ENCODE results near the gene CASP2. TPM values are rescaled to one million over a fixed set of nuclear protein-coding genes. Genes with fewer than 3 reads are reported as not detected.
A peak's percentile ranks its signal among the peaks of the same experiment; 100 is the strongest.

CASP2 gene
- polyA plus RNA-seq, 3 donors, result 7.9 to 30.2 (median 12.2) TPM

GRCh38 chr7:143271240-143271639 lies 16.9 kb upstream of the CASP2 start:
- Histone ChIP-seq H3K9me3 (replicated peaks in 1 of 2; ENCODE audit: control insufficient read depth in 1 of 2, insufficient read depth in 1 of 2, low read length in 2 of 2) (no peaks in the 10 kb centered on the region), H4K20me1 (ENCODE audit: insufficient read depth, low read length) (peaks cover 28% of the 10 kb centered on the region), H3K4me3 (replicated peaks in 1 of 3; ENCODE audit: low read depth in 2 of 3, low read length in 3 of 3) (no peak overlapping the region), H3K9ac (ENCODE audit: insufficient read depth, low read length, poor library complexity, severe bottlenecking) (no peak overlapping the region), H3K27ac (ENCODE audit: low read depth in 1 of 2, low read length in 2 of 2) (no peak overlapping the region), H2AFZ (ENCODE audit: insufficient read depth, low read depth, low read length, poor library complexity, severe bottlenecking) (no peak overlapping the region), H3K36me3 (replicated peaks in 1 of 2; ENCODE audit: control insufficient read depth in 1 of 2, insufficient read depth in 2 of 2, low read length in 2 of 2) (peaks cover 34 to 60% of the 10 kb centered on the region in 2 donors), H3K27me3 (ENCODE audit: control insufficient read depth in 2 of 2, insufficient read depth in 2 of 2, low read length in 2 of 2) (no peaks in the 10 kb centered on the region), H3K79me2 (ENCODE audit: insufficient read depth, low read length) (peaks cover 6% of the 10 kb centered on the region), H3K4me1 (ENCODE audit: control insufficient read depth in 1 of 2, insufficient read depth in 2 of 2, low read length in 2 of 2) (no peaks in the 10 kb centered on the region), H3K4me2 (replicated peaks; ENCODE audit: extremely low read depth, low read length, poor library complexity, severe bottlenecking) (no peak overlapping the region)
- Mint-ChIP-seq H3K27ac (no peak overlapping the region), H3K4me3 (no peak overlapping the region), H3K27me3 (ENCODE audit: low read depth in 3 of 3) (peaks cover 0 to 2% (median 1%) of the 10 kb centered on the region in 3 donors), H3K4me1 (peaks cover 12% of the 10 kb centered on the region), H3K36me3 (peaks cover 45% of the 10 kb centered on the region in 2 donors), H3K9me3 (no peaks in the 10 kb centered on the region)
- intact Hi-C loops (cut with micrococcal nuclease), result no loop called here
- TF ChIP-seq, protein P1, sequence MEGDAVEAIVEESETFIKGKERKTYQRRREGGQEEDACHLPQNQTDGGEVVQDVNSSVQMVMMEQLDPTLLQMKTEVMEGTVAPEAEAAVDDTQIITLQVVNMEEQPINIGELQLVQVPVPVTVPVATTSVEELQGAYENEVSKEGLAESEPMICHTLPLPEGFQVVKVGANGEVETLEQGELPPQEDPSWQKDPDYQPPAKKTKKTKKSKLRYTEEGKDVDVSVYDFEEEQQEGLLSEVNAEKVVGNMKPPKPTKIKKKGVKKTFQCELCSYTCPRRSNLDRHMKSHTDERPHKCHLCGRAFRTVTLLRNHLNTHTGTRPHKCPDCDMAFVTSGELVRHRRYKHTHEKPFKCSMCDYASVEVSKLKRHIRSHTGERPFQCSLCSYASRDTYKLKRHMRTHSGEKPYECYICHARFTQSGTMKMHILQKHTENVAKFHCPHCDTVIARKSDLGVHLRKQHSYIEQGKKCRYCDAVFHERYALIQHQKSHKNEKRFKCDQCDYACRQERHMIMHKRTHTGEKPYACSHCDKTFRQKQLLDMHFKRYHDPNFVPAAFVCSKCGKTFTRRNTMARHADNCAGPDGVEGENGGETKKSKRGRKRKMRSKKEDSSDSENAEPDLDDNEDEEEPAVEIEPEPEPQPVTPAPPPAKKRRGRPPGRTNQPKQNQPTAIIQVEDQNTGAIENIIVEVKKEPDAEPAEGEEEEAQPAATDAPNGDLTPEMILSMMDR (IDR thresholded peaks at IDR 0.05), result no peak
- no peak for DNase-seq
- no CpG with 5 or more reads among the region's 1 CpG for WGBS (ENCODE audit: insufficient coverage)

- peak overlapping the region in 2 of 7 donors; percentile 7 to 41 for H3K27ac Mint-ChIP-seq
Measured at GRCh38 chr7:143272871-143273270, 15.3 kb upstream of the CASP2 start.

More at GRCh38 chr7:143272871-143273270, 15.3 kb upstream of the CASP2 start:
- intact Hi-C loops (cut with micrococcal nuclease), result no loop called here
- DNase-seq, result no peak
- peaks cover 29% of the 10 kb centered on the region in 2 donors for H3K36me3 Mint-ChIP-seq
- no peaks in the 10 kb centered on the region for H3K4me1 ChIP-seq (ENCODE audit: control insufficient read depth in 1 of 2, insufficient read depth in 2 of 2, low read length in 2 of 2)
- H3K27ac ChIP-seq (ENCODE audit: low read depth in 1 of 2, low read length in 2 of 2), result no peak overlapping the region
- peaks cover 22 to 44% of the 10 kb centered on the region in 2 donors for H3K36me3 ChIP-seq (replicated peaks in 1 of 2; ENCODE audit: control insufficient read depth in 1 of 2, insufficient read depth in 2 of 2, low read length in 2 of 2)
- no peak overlapping the region for H3K9ac ChIP-seq (ENCODE audit: insufficient read depth, low read length, poor library complexity, severe bottlenecking)
- H3K27me3 ChIP-seq (ENCODE audit: control insufficient read depth in 2 of 2, insufficient read depth in 2 of 2, low read length in 2 of 2), result no peaks in the 10 kb centered on the region
- H3K4me3 ChIP-seq (replicated peaks in 1 of 3; ENCODE audit: low read depth in 2 of 3, low read length in 3 of 3), result no peak overlapping the region
- TF ChIP-seq, protein P1 (IDR thresholded peaks at IDR 0.05), result no peak
- H2AFZ ChIP-seq (ENCODE audit: insufficient read depth, low read depth, low read length, poor library complexity, severe bottlenecking), result no peak overlapping the region
- peaks cover 11% of the 10 kb centered on the region for H3K4me1 Mint-ChIP-seq
- peaks cover 12% of the 10 kb centered on the region for H4K20me1 ChIP-seq (ENCODE audit: insufficient read depth, low read length)
- H3K27me3 Mint-ChIP-seq (ENCODE audit: low read depth in 3 of 3), result peaks cover 0 to 1% (median 1%) of the 10 kb centered on the region in 3 donors
- no CpG with 5 or more reads among the region's 2 CpGs for WGBS (ENCODE audit: insufficient coverage)
- no peaks in the 10 kb centered on the region for H3K9me3 Mint-ChIP-seq
- no peak overlapping the region for H3K4me3 Mint-ChIP-seq
- H3K4me2 ChIP-seq (replicated peaks; ENCODE audit: extremely low read depth, low read length, poor library complexity, severe bottlenecking), result no peak overlapping the region
- H3K9me3 ChIP-seq (replicated peaks in 1 of 2; ENCODE audit: control insufficient read depth in 1 of 2, insufficient read depth in 1 of 2, low read length in 2 of 2), result no peaks in the 10 kb centered on the region
- no peaks in the 10 kb centered on the region for H3K79me2 ChIP-seq (ENCODE audit: insufficient read depth, low read length)

All from CD14-positive monocyte (primary cell).